Measurements from ENCODE around the gene MYRFL.

Gene MYRFL

GRCh38 chr12:69919495-69919894 is 94.5 kb downstream of the MYRFL start:
- H3K27me3 Mint-ChIP-seq (ENCODE audit: low read depth) = no peaks in the 10 kb centered on the region
- H3K4me3 Mint-ChIP-seq = no peak overlapping the region
- no peak for TF ChIP-seq CTCF (IDR thresholded peaks at IDR 0.05; ENCODE audit: unreplicated experiment in 3 of 3)
- H3K27ac Mint-ChIP-seq = no peak overlapping the region
- H3K4me1 Mint-ChIP-seq = no peaks in the 10 kb centered on the region
- no peaks in the 10 kb centered on the region for H3K9me3 Mint-ChIP-seq
- H3K36me3 Mint-ChIP-seq (ENCODE audit: low read depth) = no peaks in the 10 kb centered on the region

DNA sequence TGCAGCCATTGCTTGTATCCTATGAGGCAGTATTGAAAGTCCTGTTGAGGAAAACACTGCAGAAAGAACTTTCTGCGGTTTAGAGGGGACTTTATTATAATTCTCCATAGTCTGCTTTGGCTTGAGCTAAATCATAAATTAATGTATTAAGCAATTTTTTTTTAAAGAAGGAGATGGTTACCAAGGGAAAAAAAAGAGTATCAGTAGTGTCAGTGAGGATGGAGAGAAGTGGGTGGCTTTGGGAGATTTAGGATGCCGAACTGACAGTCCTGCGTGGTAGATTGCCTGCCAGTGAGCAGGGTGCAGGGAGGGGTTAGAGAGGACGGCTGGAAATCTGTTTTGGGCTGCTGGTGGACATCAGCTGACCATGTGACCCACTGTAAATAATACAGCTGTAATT is 96.8 kb downstream of the MYRFL start:
- no peaks in the 10 kb centered on the region for H3K9me3 Mint-ChIP-seq
- no peaks in the 10 kb centered on the region for H3K27me3 Mint-ChIP-seq (ENCODE audit: low read depth)
- no peak for TF ChIP-seq CTCF (IDR thresholded peaks at IDR 0.05; ENCODE audit: unreplicated experiment in 3 of 3)
- no peak overlapping the region for H3K4me3 Mint-ChIP-seq
- H3K36me3 Mint-ChIP-seq (ENCODE audit: low read depth) = no peaks in the 10 kb centered on the region
- H3K27ac Mint-ChIP-seq = no peak overlapping the region
- H3K4me1 Mint-ChIP-seq = no peaks in the 10 kb centered on the region

GRCh38 chr12:69922999-69923398 is 98.0 kb downstream of the MYRFL start:
- Mint-ChIP-seq H3K36me3 (ENCODE audit: low read depth) (no peaks in the 10 kb centered on the region), H3K4me1 (no peaks in the 10 kb centered on the region), H3K27ac (no peak overlapping the region), H3K4me3 (no peak overlapping the region), H3K27me3 (ENCODE audit: low read depth) (no peaks in the 10 kb centered on the region), H3K9me3 (no peaks in the 10 kb centered on the region)
- TF ChIP-seq CTCF (IDR thresholded peaks at IDR 0.05; ENCODE audit: unreplicated experiment in 3 of 3) = no peak

DNA sequence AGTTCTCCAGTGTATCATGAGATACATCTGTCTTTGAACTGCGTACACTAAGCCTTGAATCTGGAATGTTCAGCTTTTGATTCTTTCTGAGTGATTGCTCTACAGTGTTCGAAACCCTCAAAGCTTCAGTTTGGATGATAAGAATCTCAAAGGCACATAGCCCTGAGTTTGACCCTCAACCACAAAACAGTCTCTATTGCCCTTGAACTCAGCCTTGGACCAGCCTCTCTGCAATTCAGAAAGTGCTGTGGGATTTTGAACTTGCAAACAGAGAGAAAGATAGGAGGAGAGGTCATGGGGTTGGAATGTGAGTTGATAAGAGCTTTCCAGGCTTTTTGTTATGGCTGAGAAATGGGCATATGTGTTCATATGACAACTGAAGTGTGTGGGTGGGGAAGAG is 100.3 kb downstream of the MYRFL start:
- no peaks in the 10 kb centered on the region for H3K27me3 Mint-ChIP-seq (ENCODE audit: low read depth)
- H3K36me3 Mint-ChIP-seq (ENCODE audit: low read depth) = no peaks in the 10 kb centered on the region

DNA sequence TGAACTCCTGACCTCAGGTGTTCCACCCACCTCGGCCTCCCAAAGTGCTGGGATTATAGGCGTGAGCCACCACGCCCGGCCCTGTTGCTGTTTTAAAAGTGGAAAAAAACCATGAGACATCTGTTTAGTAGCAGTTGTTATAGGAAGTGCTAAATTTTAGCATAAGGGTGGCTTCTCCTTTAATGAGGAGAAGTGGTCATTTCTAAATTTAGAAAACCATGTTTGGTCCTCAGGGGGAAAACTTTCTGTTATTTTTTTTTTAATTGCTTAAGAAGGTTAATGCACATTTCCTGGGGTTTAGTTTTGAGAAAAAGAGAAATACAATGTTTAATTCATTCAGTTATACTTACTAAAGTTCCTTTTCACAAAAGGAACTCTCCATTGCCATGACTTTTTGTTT is 102.1 kb downstream of the MYRFL start:
- H3K36me3 Mint-ChIP-seq (ENCODE audit: low read depth) = no peaks in the 10 kb centered on the region
- H3K4me3 Mint-ChIP-seq = no peak overlapping the region
- H3K27me3 Mint-ChIP-seq (ENCODE audit: low read depth) = no peaks in the 10 kb centered on the region
- H3K4me1 Mint-ChIP-seq = peaks cover 8% of the 10 kb centered on the region
- no peak for TF ChIP-seq CTCF (IDR thresholded peaks at IDR 0.05; ENCODE audit: unreplicated experiment in 3 of 3)
- no peak overlapping the region for H3K27ac Mint-ChIP-seq
- H3K9me3 Mint-ChIP-seq = no peaks in the 10 kb centered on the region

More for the DNA sequence above, 100.3 kb downstream of the MYRFL start:
- H3K4me3 Mint-ChIP-seq = no peak overlapping the region
- TF ChIP-seq CTCF (IDR thresholded peaks at IDR 0.05; ENCODE audit: unreplicated experiment in 3 of 3) = no peak
- H3K4me1 Mint-ChIP-seq = peaks cover 8% of the 10 kb centered on the region
- no peaks in the 10 kb centered on the region for H3K9me3 Mint-ChIP-seq
- no peak overlapping the region for H3K27ac Mint-ChIP-seq

GRCh38 chr12:69929125-69929524 is 104.1 kb downstream of the MYRFL start:
- H3K4me1 Mint-ChIP-seq = peaks cover 8% of the 10 kb centered on the region
- no peaks in the 10 kb centered on the region for H3K27me3 Mint-ChIP-seq (ENCODE audit: low read depth)
- H3K36me3 Mint-ChIP-seq (ENCODE audit: low read depth) = no peaks in the 10 kb centered on the region
- no peak overlapping the region for H3K4me3 Mint-ChIP-seq
- no peak for TF ChIP-seq CTCF (IDR thresholded peaks at IDR 0.05; ENCODE audit: unreplicated experiment in 3 of 3)
- H3K27ac Mint-ChIP-seq = peak overlapping the region in 1 of 3 experiments; percentile 8
- H3K9me3 Mint-ChIP-seq = no peaks in the 10 kb centered on the region
